Neural cell (in vitro differentiated cells): ENCODE data around the gene RASGEF1C. TPM values are rescaled to one million over a fixed set of nuclear protein-coding genes. Genes with fewer than 3 reads are reported as not detected.

ENCODE experiments used
- H2AFZ ChIP-seq: fragments of 200-600, 300-800 bp; sonication (generic), shearing (Covaris generic); 2 replicates; pipeline ENCODE4 v1.6.0; 2014; ENCODE audit warnings: low read depth, mild to moderate bottlenecking, antibody characterized with exemption, low read length, moderate library complexity
- H3F3A ChIP-seq: fragments of 200-600 bp; shearing (Covaris generic); 2 replicates; pipeline ENCODE4 v1.6.1; 2016; ENCODE audit warnings: mild to moderate bottlenecking, moderate library complexity, mixed read lengths, antibody characterized with exemption, low read length; ENCODE audit not compliant: insufficient read depth, poor library complexity, severe bottlenecking
- H3K27ac ChIP-seq: fragments of 200-600, 300-800 bp; sonication (generic), shearing (Covaris generic); 2 replicates; pipeline ENCODE4 v1.5.1; 2014; ENCODE audit warnings: mild to moderate bottlenecking, low read length, moderate library complexity
- H3K27me3 ChIP-seq: fragments of 300-800, 200-600 bp; sonication (generic), shearing (Covaris generic); 2 replicates; pipeline ENCODE4 v1.6.0; 2014; ENCODE audit warnings: mild to moderate bottlenecking, low read depth, low read length, moderate library complexity; ENCODE audit not compliant: insufficient read depth
- H3K36me3 ChIP-seq: fragments of 300-800, 200-600 bp; sonication (generic), shearing (Covaris generic); 2 replicates; pipeline ENCODE4 v1.5.1; 2014; ENCODE audit warnings: mild to moderate bottlenecking, antibody characterized with exemption, low read length, moderate library complexity; ENCODE audit not compliant: insufficient read depth
- H3K4me2 ChIP-seq: fragments of 300-800, 200-600 bp; sonication (generic), shearing (Covaris generic); 2 replicates; pipeline ENCODE4 v1.6.0; 2014; ENCODE audit warnings: mild to moderate bottlenecking, low read length
- H3K4me3 ChIP-seq: fragments of 300-800, 200-600 bp; sonication (generic), shearing (Covaris generic); 2 replicates; pipeline ENCODE4 v1.5.1; 2014; ENCODE audit warnings: mild to moderate bottlenecking, low read length, moderate library complexity
- H3K79me2 ChIP-seq: fragments of 200-600 bp; shearing (Covaris generic); replicated peaks from 2 replicates; pipeline ENCODE4 v1.6.0; 2014; ENCODE audit warnings: mild to moderate bottlenecking, low read length, moderate library complexity; ENCODE audit not compliant: insufficient read depth
- H3K9ac ChIP-seq: fragments of 300-800, 200-600 bp; sonication (generic), shearing (Covaris generic); 2 replicates; pipeline ENCODE4 v1.6.1; 2016; ENCODE audit warnings: mild to moderate bottlenecking, low read length, mixed read lengths
- H3K9me2 ChIP-seq: fragments of 200-600 bp; shearing (Covaris generic); 2 replicates; pipeline ENCODE4 v1.6.1; 2016; ENCODE audit warnings: mild to moderate bottlenecking, low read length, mixed read lengths; ENCODE audit not compliant: insufficient read depth
- H3K9me3 ChIP-seq: fragments of 200-600, 300-800 bp; sonication (generic), shearing (Covaris generic); 2 replicates; pipeline ENCODE4 v1.6.1; 2016; ENCODE audit warnings: mild to moderate bottlenecking, mixed run types, low read length, moderate library complexity, mixed read lengths
- H4K20me1 ChIP-seq: fragments of 200-600 bp; shearing (Covaris generic); 2 replicates; pipeline ENCODE4 v1.6.1; 2016; ENCODE audit warnings: mild to moderate bottlenecking, mixed run types; ENCODE audit not compliant: insufficient read depth
- EP300 ChIP-seq: fragments of 450-650 bp; conservative IDR thresholded peaks from 2 replicates; pipeline ENCODE4 v1.6.1; 2014; ENCODE audit warnings: antibody characterized with exemption, mild to moderate bottlenecking, moderate library complexity; ENCODE audit not compliant: poor library complexity, severe bottlenecking
- EZH2 ChIP-seq: fragments of 200-600, 300-800 bp; shearing (Covaris generic), sonication (generic); IDR thresholded peaks from 2 replicates; pipeline ENCODE4 v1.6.1; 2014; ENCODE audit warnings: antibody characterized with exemption, low read length, borderline replicate concordance, mild to moderate bottlenecking; ENCODE audit not compliant: insufficient read depth, poor library complexity, severe bottlenecking
- MXI1 ChIP-seq: fragments of 450-650 bp; conservative IDR thresholded peaks from 2 replicates; pipeline ENCODE4 v1.6.1; 2014; ENCODE audit warnings: antibody characterized with exemption, mild to moderate bottlenecking; ENCODE audit not compliant: poor library complexity, severe bottlenecking
- POLR2AphosphoS5 ChIP-seq: IDR thresholded peaks from 2 replicates; pipeline ENCODE4 v1.6.1; 2012
- RAD21 ChIP-seq: fragments of 450-650 bp; conservative IDR thresholded peaks from 2 replicates; pipeline ENCODE4 v1.6.1; 2014; ENCODE audit warnings: antibody characterized with exemption, mild to moderate bottlenecking, moderate library complexity
- SMC3 ChIP-seq: fragments of 450-650 bp; conservative IDR thresholded peaks from 2 replicates; pipeline ENCODE4 v1.6.1; 2014; ENCODE audit warnings: antibody characterized with exemption, mild to moderate bottlenecking, moderate library complexity; ENCODE audit not compliant: poor library complexity
- TAF1 ChIP-seq: IDR thresholded peaks from 2 replicates; pipeline ENCODE4 v1.6.1; 2012; ENCODE audit warnings: low read depth
- polyA plus RNA-seq: library from polyadenylated mRNA; depleted of rRNA; stranded (reverse); fragments of >200 nt; gene quantifications from 2 replicates; pipeline ENCODE4 v1.2.3, GENCODE V29; 2014
- TF ChIP-seq, protein P1 (sequence below): fragments of 450-650 bp; IDR thresholded peaks from 2 replicates; pipeline ENCODE4 v1.5.1; 2014; ENCODE audit warnings: antibody characterized with exemption, mild to moderate bottlenecking, moderate library complexity; ENCODE audit not compliant: poor library complexity, severe bottlenecking
- TF ChIP-seq, protein P2 (sequence below): IDR thresholded peaks from 2 replicates; pipeline ENCODE4 v1.6.1; 2012; ENCODE audit warnings: borderline replicate concordance

Gene RASGEF1C
- polyA plus RNA-seq, 1 donor from 2014 or later: 5.3 TPM

DNA sequence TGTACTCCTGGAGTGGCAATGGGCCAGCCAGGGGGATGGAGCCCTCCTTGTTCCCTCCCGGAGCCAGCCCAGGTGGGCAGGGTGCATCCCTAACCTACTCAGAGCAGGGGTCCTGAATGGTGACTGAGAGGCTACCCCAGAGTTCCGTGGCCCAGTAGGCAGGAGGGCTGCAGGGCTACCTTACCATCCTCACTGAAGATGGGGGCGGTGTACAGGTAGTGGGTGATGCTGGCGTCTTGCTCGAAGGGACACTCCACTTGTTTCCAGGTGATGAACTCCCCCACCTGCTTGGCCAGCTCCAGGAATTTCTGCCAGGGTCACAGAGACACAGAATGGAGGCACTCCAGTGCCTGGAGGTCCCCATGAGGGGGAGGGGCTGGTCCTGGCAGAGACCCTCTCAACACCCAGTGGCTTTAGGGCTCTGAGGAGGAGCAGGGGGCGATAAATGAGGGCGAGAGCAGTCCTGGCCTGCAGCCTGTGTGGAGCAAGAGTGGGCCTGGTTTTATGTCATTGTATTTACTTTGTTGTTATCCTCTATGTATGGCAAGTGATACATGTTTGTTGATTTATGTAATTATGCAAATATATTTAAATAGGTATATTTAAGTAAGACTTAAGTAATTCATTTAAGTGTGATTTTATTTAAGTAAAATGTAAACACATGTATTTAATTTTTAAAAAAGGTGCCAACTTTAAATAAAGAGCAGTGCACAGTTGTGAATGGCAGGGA is 97.6 kb downstream of the RASGEF1C start:
- H3K4me2 ChIP-seq: no peak overlapping the region
- no peaks in the 10 kb centered on the region for H3K36me3 ChIP-seq
- no peaks in the 10 kb centered on the region for H3K9me2 ChIP-seq
- no peak overlapping the region for H3K9ac ChIP-seq
- H4K20me1 ChIP-seq: no peaks in the 10 kb centered on the region
- H3K9me3 ChIP-seq: no peaks in the 10 kb centered on the region
- no peaks in the 10 kb centered on the region for H3K27me3 ChIP-seq
- H3K79me2 ChIP-seq: no peaks in the 10 kb centered on the region
- H3K4me3 ChIP-seq: no peak overlapping the region
- H3F3A ChIP-seq: no peaks in the 10 kb centered on the region
- no peak for TF ChIP-seq RAD21
- TF ChIP-seq POLR2AphosphoS5: no peak
- no peak for TF ChIP-seq EZH2
- no peak for TF ChIP-seq TAF1
- TF ChIP-seq SMC3: no peak
- TF ChIP-seq, protein P1, sequence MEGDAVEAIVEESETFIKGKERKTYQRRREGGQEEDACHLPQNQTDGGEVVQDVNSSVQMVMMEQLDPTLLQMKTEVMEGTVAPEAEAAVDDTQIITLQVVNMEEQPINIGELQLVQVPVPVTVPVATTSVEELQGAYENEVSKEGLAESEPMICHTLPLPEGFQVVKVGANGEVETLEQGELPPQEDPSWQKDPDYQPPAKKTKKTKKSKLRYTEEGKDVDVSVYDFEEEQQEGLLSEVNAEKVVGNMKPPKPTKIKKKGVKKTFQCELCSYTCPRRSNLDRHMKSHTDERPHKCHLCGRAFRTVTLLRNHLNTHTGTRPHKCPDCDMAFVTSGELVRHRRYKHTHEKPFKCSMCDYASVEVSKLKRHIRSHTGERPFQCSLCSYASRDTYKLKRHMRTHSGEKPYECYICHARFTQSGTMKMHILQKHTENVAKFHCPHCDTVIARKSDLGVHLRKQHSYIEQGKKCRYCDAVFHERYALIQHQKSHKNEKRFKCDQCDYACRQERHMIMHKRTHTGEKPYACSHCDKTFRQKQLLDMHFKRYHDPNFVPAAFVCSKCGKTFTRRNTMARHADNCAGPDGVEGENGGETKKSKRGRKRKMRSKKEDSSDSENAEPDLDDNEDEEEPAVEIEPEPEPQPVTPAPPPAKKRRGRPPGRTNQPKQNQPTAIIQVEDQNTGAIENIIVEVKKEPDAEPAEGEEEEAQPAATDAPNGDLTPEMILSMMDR: no peak
- H3K27ac ChIP-seq: no peak overlapping the region
- no peak overlapping the region for H2AFZ ChIP-seq

DNA sequence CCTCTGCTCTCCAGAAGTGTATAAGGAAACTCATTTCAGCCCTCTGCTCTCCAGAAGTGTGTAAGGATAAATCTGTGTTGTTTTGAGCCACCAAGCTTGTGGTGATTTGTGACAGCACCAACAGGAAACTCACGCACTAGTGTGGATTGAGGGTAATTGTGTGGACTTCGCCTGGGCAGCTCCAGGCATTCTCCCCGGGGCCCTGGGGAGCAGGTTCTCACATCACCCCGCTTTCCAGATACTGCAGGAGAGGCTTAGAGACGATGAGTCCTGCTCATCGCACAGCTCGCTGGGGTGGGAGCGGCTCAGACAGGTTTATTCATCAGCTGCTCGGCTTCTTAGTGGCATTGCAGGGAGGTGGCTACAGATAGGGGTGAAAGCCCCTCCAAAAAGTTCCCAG is 99.1 kb downstream of the RASGEF1C start:
- Histone ChIP-seq H3K27me3 (no peaks in the 10 kb centered on the region), H3K9me3 (no peaks in the 10 kb centered on the region), H3K9ac (no peak overlapping the region), H3K79me2 (no peaks in the 10 kb centered on the region), H3K36me3 (no peaks in the 10 kb centered on the region), H3K27ac (no peak overlapping the region), H2AFZ (no peak overlapping the region), H4K20me1 (no peaks in the 10 kb centered on the region), H3F3A (no peaks in the 10 kb centered on the region), H3K4me3 (no peak overlapping the region), H3K9me2 (no peaks in the 10 kb centered on the region), H3K4me2 (no peak overlapping the region)
- TF ChIP-seq TAF1 (no peak), RAD21 (no peak), POLR2AphosphoS5 (no peak), SMC3 (no peak), EZH2 (no peak), MXI1 (no peak)

DNA sequence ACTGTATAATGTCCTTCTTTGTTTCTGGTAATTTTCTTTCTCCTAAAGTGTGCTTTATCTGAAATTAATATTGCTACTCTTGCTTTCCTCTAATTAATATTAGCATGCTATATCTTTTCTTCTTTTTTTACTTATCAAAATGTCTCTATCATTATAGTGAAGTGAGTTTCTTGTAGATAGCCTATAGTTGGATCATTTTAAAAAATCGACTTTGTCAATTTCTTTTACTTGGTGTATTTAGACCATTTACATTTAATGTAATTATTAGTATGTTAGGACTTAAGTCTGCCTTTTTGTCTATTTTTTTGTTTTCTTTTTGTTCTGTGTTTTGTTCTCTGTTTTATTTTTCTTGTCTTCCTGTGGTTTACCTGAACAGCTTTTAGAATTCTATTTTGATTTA is 102.0 kb downstream of the RASGEF1C start:
- Histone ChIP-seq H3K27me3 (no peaks in the 10 kb centered on the region), H2AFZ (no peak overlapping the region), H3K4me3 (no peak overlapping the region), H4K20me1 (no peaks in the 10 kb centered on the region), H3K79me2 (no peaks in the 10 kb centered on the region), H3K9ac (no peak overlapping the region), H3K4me2 (no peak overlapping the region), H3K9me3 (no peaks in the 10 kb centered on the region), H3K36me3 (no peaks in the 10 kb centered on the region), H3F3A (no peaks in the 10 kb centered on the region), H3K27ac (no peak overlapping the region), H3K9me2 (no peaks in the 10 kb centered on the region)
- TF ChIP-seq, protein P2, sequence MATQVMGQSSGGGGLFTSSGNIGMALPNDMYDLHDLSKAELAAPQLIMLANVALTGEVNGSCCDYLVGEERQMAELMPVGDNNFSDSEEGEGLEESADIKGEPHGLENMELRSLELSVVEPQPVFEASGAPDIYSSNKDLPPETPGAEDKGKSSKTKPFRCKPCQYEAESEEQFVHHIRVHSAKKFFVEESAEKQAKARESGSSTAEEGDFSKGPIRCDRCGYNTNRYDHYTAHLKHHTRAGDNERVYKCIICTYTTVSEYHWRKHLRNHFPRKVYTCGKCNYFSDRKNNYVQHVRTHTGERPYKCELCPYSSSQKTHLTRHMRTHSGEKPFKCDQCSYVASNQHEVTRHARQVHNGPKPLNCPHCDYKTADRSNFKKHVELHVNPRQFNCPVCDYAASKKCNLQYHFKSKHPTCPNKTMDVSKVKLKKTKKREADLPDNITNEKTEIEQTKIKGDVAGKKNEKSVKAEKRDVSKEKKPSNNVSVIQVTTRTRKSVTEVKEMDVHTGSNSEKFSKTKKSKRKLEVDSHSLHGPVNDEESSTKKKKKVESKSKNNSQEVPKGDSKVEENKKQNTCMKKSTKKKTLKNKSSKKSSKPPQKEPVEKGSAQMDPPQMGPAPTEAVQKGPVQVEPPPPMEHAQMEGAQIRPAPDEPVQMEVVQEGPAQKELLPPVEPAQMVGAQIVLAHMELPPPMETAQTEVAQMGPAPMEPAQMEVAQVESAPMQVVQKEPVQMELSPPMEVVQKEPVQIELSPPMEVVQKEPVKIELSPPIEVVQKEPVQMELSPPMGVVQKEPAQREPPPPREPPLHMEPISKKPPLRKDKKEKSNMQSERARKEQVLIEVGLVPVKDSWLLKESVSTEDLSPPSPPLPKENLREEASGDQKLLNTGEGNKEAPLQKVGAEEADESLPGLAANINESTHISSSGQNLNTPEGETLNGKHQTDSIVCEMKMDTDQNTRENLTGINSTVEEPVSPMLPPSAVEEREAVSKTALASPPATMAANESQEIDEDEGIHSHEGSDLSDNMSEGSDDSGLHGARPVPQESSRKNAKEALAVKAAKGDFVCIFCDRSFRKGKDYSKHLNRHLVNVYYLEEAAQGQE: no peak
- TF ChIP-seq TAF1: no peak
- TF ChIP-seq, protein P1: no peak
- no peak for TF ChIP-seq EP300
- TF ChIP-seq SMC3: no peak
- TF ChIP-seq MXI1: no peak
- no peak for TF ChIP-seq EZH2
- TF ChIP-seq RAD21: no peak
- no peak for TF ChIP-seq POLR2AphosphoS5
